SU-DHL-6 (cell line): ENCODE results near the gene ANTXRL.
A peak's percentile ranks its signal among the peaks of the same experiment; 100 is the strongest.

Source experiments
- H2AFZ ChIP-seq: fragments of 200-600 bp; sonication (generic); 2 replicates; pipeline ENCODE4 v1.6.1; 2014; ENCODE audit warnings: low read depth, mild to moderate bottlenecking, moderate library complexity, mixed read lengths, antibody characterized with exemption, low read length; ENCODE audit not compliant: severe bottlenecking
- H3F3A ChIP-seq: fragments of 200-600 bp; shearing (Covaris generic); 2 replicates; pipeline ENCODE4 v1.6.0; 2016; ENCODE audit warnings: antibody characterized with exemption, mild to moderate bottlenecking; ENCODE audit not compliant: insufficient read depth
- H3K27ac ChIP-seq: fragments of 200-600 bp; sonication (generic); 2 replicates; pipeline ENCODE4 v1.5.1; 2016; ENCODE audit warnings: low read depth, mild to moderate bottlenecking, low read length, moderate library complexity, mixed read lengths
- H3K27me3 ChIP-seq: fragments of 200-600 bp; sonication (generic), shearing (Covaris generic); 2 replicates; pipeline ENCODE4 v1.6.0; 2014; ENCODE audit warnings: mild to moderate bottlenecking, low read length
- H3K36me3 ChIP-seq: fragments of 200-600 bp; sonication (generic); 2 replicates; pipeline ENCODE4 v1.6.1; 2014; ENCODE audit warnings: mild to moderate bottlenecking, low read length, mixed read lengths
- H3K4me2 ChIP-seq: fragments of 300-600, 200-600 bp; shearing (Covaris generic), sonication (generic); 2 replicates; pipeline ENCODE4 v1.6.0; 2014; ENCODE audit warnings: low read length, low read depth, mild to moderate bottlenecking; ENCODE audit not compliant: poor library complexity, severe bottlenecking
- H3K4me3 ChIP-seq: fragments of 200-600 bp; sonication (generic); 2 replicates; pipeline ENCODE4 v1.5.1; 2014; ENCODE audit warnings: antibody characterized with exemption, low read length, mild to moderate bottlenecking, mixed read lengths; ENCODE audit not compliant: insufficient read depth, poor library complexity, severe bottlenecking
- H3K79me2 ChIP-seq: fragments of 200-600 bp; sonication (generic); 2 replicates; pipeline ENCODE4 v1.6.1; 2014; ENCODE audit warnings: mild to moderate bottlenecking, low read length, moderate library complexity; ENCODE audit not compliant: insufficient read depth
- H3K9ac ChIP-seq: fragments of 200-600 bp; sonication (generic); 2 replicates; pipeline ENCODE4 v1.7.0; 2014; ENCODE audit warnings: mild to moderate bottlenecking, low read length
- H3K9me2 ChIP-seq: fragments of 200-600 bp; sonication (generic); replicated peaks from 2 replicates; pipeline ENCODE4 v1.6.1; 2014; ENCODE audit warnings: low read length; ENCODE audit not compliant: insufficient read depth
- H3K9me3 ChIP-seq: fragments of 200-600 bp; sonication (generic); 2 replicates; pipeline ENCODE4 v1.6.1; 2014; ENCODE audit warnings: low read length, mixed read lengths; ENCODE audit not compliant: insufficient read depth
- H4K20me1 ChIP-seq: fragments of 200-600 bp; sonication (generic); 2 replicates; pipeline ENCODE4 v1.6.1; 2014; ENCODE audit warnings: low read depth, mild to moderate bottlenecking, antibody characterized with exemption, low read length, moderate library complexity, mixed read lengths
- EZH2phosphoT487 ChIP-seq: fragments of 200-600 bp; sonication (generic), shearing (Covaris generic); conservative IDR thresholded peaks from 2 replicates; pipeline ENCODE4 v1.6.1; 2018; ENCODE audit warnings: mild to moderate bottlenecking, antibody characterized with exemption, low read length, moderate library complexity, mixed read lengths
- TF ChIP-seq, protein P1 (sequence below): fragments of 200-600 bp; sonication (generic); IDR thresholded peaks from one replicate; pipeline ENCODE4 v1.5.1; 2017; ENCODE audit warnings: antibody characterized with exemption, mild to moderate bottlenecking, low read length, moderate library complexity; ENCODE audit not compliant: insufficient read depth, poor library complexity, severe bottlenecking

ANTXRL gene

GRCh38 chr10:46321770-46322169 lies 35.0 kb downstream of the ANTXRL start:
- no peaks in the 10 kb centered on the region for H3K36me3 ChIP-seq
- H3K27ac ChIP-seq: no peak overlapping the region
- no peak overlapping the region for H3K4me3 ChIP-seq
- TF ChIP-seq, protein P1, sequence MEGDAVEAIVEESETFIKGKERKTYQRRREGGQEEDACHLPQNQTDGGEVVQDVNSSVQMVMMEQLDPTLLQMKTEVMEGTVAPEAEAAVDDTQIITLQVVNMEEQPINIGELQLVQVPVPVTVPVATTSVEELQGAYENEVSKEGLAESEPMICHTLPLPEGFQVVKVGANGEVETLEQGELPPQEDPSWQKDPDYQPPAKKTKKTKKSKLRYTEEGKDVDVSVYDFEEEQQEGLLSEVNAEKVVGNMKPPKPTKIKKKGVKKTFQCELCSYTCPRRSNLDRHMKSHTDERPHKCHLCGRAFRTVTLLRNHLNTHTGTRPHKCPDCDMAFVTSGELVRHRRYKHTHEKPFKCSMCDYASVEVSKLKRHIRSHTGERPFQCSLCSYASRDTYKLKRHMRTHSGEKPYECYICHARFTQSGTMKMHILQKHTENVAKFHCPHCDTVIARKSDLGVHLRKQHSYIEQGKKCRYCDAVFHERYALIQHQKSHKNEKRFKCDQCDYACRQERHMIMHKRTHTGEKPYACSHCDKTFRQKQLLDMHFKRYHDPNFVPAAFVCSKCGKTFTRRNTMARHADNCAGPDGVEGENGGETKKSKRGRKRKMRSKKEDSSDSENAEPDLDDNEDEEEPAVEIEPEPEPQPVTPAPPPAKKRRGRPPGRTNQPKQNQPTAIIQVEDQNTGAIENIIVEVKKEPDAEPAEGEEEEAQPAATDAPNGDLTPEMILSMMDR: no peak
- H4K20me1 ChIP-seq: no peaks in the 10 kb centered on the region
- H2AFZ ChIP-seq: no peak overlapping the region
- H3K9me3 ChIP-seq: no peaks in the 10 kb centered on the region
- no peak overlapping the region for H3K9ac ChIP-seq
- no peaks in the 10 kb centered on the region for H3F3A ChIP-seq
- H3K79me2 ChIP-seq: no peaks in the 10 kb centered on the region
- H3K27me3 ChIP-seq: no peaks in the 10 kb centered on the region
- no peak overlapping the region for H3K4me2 ChIP-seq
- no peaks in the 10 kb centered on the region for H3K9me2 ChIP-seq

- Histone ChIP-seq H3F3A (no peaks in the 10 kb centered on the region), H3K79me2 (no peaks in the 10 kb centered on the region)
Measured at GRCh38 chr10:46323176-46323575, 36.4 kb downstream of the ANTXRL start.

DNA sequence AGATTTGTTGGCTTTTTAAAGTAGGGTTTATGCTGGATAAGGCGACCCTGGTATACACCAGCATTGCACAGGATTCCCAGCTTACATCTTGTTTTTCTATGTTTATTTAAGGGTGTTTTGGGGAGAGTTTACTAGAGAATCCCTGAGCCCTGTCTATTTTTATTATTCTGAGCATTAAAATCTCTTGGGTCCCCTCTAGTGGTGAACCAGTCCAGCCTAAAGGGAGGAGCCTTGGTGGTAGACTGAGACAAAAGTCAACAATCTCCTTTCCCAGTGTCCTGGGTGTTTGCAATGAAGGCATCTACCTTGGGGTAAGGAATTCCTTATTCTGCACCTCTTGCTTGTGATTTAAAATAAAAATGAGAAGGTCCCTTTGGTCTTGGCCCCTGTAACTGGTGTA lies 38.2 kb downstream of the ANTXRL start:
- Histone ChIP-seq H4K20me1 (no peaks in the 10 kb centered on the region), H3K9ac (no peak overlapping the region), H3K27me3 (no peaks in the 10 kb centered on the region), H2AFZ (no peak overlapping the region), H3K27ac (no peak overlapping the region), H3K4me3 (no peak overlapping the region), H3K79me2 (no peaks in the 10 kb centered on the region), H3K9me3 (no peaks in the 10 kb centered on the region), H3K4me2 (no peak overlapping the region), H3K36me3 (no peaks in the 10 kb centered on the region), H3K9me2 (no peaks in the 10 kb centered on the region), H3F3A (no peaks in the 10 kb centered on the region)
- TF ChIP-seq, protein P1: peak; percentile 29
- no peak for TF ChIP-seq EZH2phosphoT487

More at GRCh38 chr10:46323176-46323575, 36.4 kb downstream of the ANTXRL start:
- TF ChIP-seq, protein P1: no peak
- TF ChIP-seq EZH2phosphoT487: no peak
- no peaks in the 10 kb centered on the region for H4K20me1 ChIP-seq
- H3K4me2 ChIP-seq: no peak overlapping the region
- no peak overlapping the region for H3K9ac ChIP-seq
- no peaks in the 10 kb centered on the region for H3K27me3 ChIP-seq
- H3K9me3 ChIP-seq: no peaks in the 10 kb centered on the region
- H3K36me3 ChIP-seq: no peaks in the 10 kb centered on the region
- H3K27ac ChIP-seq: no peak overlapping the region
- H2AFZ ChIP-seq: no peak overlapping the region
- H3K9me2 ChIP-seq: no peaks in the 10 kb centered on the region
- no peak overlapping the region for H3K4me3 ChIP-seq

DNA sequence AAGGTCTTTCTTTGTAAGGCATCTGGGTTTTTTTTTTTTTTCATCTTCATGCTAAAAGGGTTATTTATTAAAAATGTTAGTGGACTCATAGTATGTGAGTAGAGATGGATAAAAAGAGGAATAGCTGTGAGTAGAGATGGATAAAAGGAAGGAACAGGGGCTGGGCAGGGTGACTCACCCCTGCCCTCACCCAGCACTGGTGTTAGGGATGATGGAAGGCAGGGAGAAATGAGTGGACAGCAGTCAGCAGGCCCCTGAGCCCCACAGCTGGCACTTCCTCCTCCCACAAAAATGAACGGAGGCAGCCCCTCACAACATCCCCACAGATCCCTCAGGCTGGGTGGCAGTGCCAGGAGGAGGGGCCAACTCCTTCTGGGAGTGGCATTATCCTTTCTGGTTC lies 39.3 kb downstream of the ANTXRL start:
- no peaks in the 10 kb centered on the region for H3K27me3 ChIP-seq
- no peaks in the 10 kb centered on the region for H3K9me2 ChIP-seq
- no peaks in the 10 kb centered on the region for H3K36me3 ChIP-seq
- no peaks in the 10 kb centered on the region for H3K9me3 ChIP-seq
- H2AFZ ChIP-seq: no peak overlapping the region
- no peak overlapping the region for H3K9ac ChIP-seq
- H3K27ac ChIP-seq: no peak overlapping the region
- TF ChIP-seq EZH2phosphoT487: no peak
- TF ChIP-seq, protein P1: no peak
- H3F3A ChIP-seq: no peaks in the 10 kb centered on the region
- H3K4me3 ChIP-seq: no peak overlapping the region
- H4K20me1 ChIP-seq: no peaks in the 10 kb centered on the region
- H3K79me2 ChIP-seq: no peaks in the 10 kb centered on the region
- H3K4me2 ChIP-seq: no peak overlapping the region
